Stimulated activated naive CD8-positive, alpha-beta T cell treated with anti-CD3 and anti-CD28 coated beads, Interleukin-15, Interleukin-2, amounts not matched to agents 100 U/mL and 50 U/mL, for 24 hours (primary cell): ENCODE measurements around the gene ZNF394.

Experiments used
- ATAC-seq: fragments of 150-1000 bp; cut with Tn5 transposase; one replicate; pipeline ENCODE4 v1.10.0; 2021
- DNase-seq: peaks from one replicate; pipeline ENCODE4 v3.0.0; 2021

ZNF394 gene

GRCh38 chr7:99449326-99449725, 50.8 kb downstream of the ZNF394 start:
- DNase-seq (no peak), ATAC-seq (no peak)

GRCh38 chr7:99448855-99449254, 51.2 kb downstream of the ZNF394 start:
- ATAC-seq, result no peak

GRCh38 chr7:99447943-99448342, 52.1 kb downstream of the ZNF394 start:
- DNase-seq, result no peak

More at GRCh38 chr7:99448855-99449254, 51.2 kb downstream of the ZNF394 start:
- DNase-seq, result no peak

GRCh38 chr7:99446096-99446495, 54.0 kb downstream of the ZNF394 start:
- ATAC-seq, result no peak

More at GRCh38 chr7:99447943-99448342, 52.1 kb downstream of the ZNF394 start:
- ATAC-seq, result no peak

More at GRCh38 chr7:99446096-99446495, 54.0 kb downstream of the ZNF394 start:
- no peak for DNase-seq
